Liver (tissue), 9 donors: ENCODE data around the gene TPSB2. TPM values are rescaled to one million over a fixed set of nuclear protein-coding genes. Genes with fewer than 3 reads are reported as not detected.

Source experiments
- DNase-seq: peaks from one replicate; pipeline ENCODE4 v3.0.0-alpha.2; 2017; ENCODE audit warnings: low spot score
- H3K27ac ChIP-seq, 2 donors: one replicate each; pipeline ENCODE4 v1.7.0; 2013; ENCODE audit warnings: inconsistent platforms in 2 of 2, low read length in 2 of 2, control low read depth in 1 of 2, low read depth in 1 of 2, mild to moderate bottlenecking in 1 of 2
- H3K27me3 ChIP-seq, 4 donors: one replicate each; pipeline versions ENCODE4 v1.6.1 to v1.7.0; 2013; ENCODE audit warnings: low read length in 3 of 4, inconsistent platforms in 1 of 4, mild to moderate bottlenecking in 1 of 4, moderate library complexity in 1 of 4; ENCODE audit not compliant: control insufficient read depth in 4 of 4, insufficient read depth in 4 of 4
- H3K36me3 ChIP-seq, 4 donors: one replicate each; pipeline versions ENCODE4 v1.6.1 to v1.7.0; 2013; ENCODE audit warnings: low read length in 3 of 4, mild to moderate bottlenecking in 3 of 4, low read depth in 1 of 4, moderate library complexity in 1 of 4; ENCODE audit not compliant: control insufficient read depth in 4 of 4, insufficient read depth in 3 of 4
- H3K4me1 ChIP-seq, 4 donors: one replicate each; pipeline versions ENCODE4 v1.6.1 to v1.7.0; 2013; ENCODE audit warnings: low read length in 3 of 4, mild to moderate bottlenecking in 3 of 4, moderate library complexity in 1 of 4; ENCODE audit not compliant: control insufficient read depth in 4 of 4, insufficient read depth in 4 of 4
- H3K4me3 ChIP-seq, 3 donors: one replicate each; pipeline versions ENCODE4 v1.6.1 to v1.7.0; 2013; ENCODE audit warnings: low read length in 3 of 3, control low read depth in 1 of 3, low read depth in 1 of 3, mild to moderate bottlenecking in 1 of 3
- H3K9ac ChIP-seq, 2 donors: one replicate each; pipeline ENCODE4 v1.7.0; 2013; ENCODE audit warnings: low read length in 2 of 2, mild to moderate bottlenecking in 2 of 2, moderate library complexity in 2 of 2, control low read depth in 1 of 2, low read depth in 1 of 2
- H3K9me3 ChIP-seq, 4 donors: one replicate each; pipeline versions ENCODE4 v1.6.1 to v1.7.0; 2013; ENCODE audit warnings: low read length in 3 of 4; ENCODE audit not compliant: control insufficient read depth in 4 of 4
- EGR1 ChIP-seq, 2 donors: IDR thresholded peaks; 2 replicates each; pipeline ENCODE4 v1.6.1; 2016 to 2018; ENCODE audit warnings: antibody characterized with exemption in 2 of 2, low read depth in 2 of 2
- FOXA1 ChIP-seq: IDR thresholded peaks from 2 replicates; pipeline ENCODE4 v1.6.1; 2016; ENCODE audit warnings: antibody characterized with exemption
- FOXA2 ChIP-seq: IDR thresholded peaks from 2 replicates; pipeline ENCODE4 v1.6.1; 2016; ENCODE audit warnings: antibody characterized with exemption
- GABPA ChIP-seq, 2 donors: IDR thresholded peaks in 1 of 2; conservative IDR thresholded peaks in 1 of 2; 2 replicates each; pipeline ENCODE4 v1.6.1; 2016; ENCODE audit warnings: antibody characterized with exemption in 2 of 2, mild to moderate bottlenecking in 1 of 2, moderate library complexity in 1 of 2
- HNF4A ChIP-seq, 2 donors: conservative IDR thresholded peaks; 2 replicates each; pipeline ENCODE4 v1.6.1; 2016; ENCODE audit warnings: antibody characterized with exemption in 2 of 2, mild to moderate bottlenecking in 2 of 2
- JUND ChIP-seq, 2 donors: IDR thresholded peaks; 2 replicates each; pipeline ENCODE4 v1.6.1; 2016; ENCODE audit warnings: antibody characterized with exemption in 2 of 2
- NR2F2 ChIP-seq: IDR thresholded peaks from 2 replicates; pipeline ENCODE4 v1.6.1; 2016; ENCODE audit warnings: antibody characterized with exemption
- RAD21 ChIP-seq, 2 donors: IDR thresholded peaks; 2 replicates each; pipeline ENCODE4 v1.6.1; 2016; ENCODE audit warnings: antibody characterized with exemption in 2 of 2, mild to moderate bottlenecking in 2 of 2
- RXRA ChIP-seq, 2 donors: IDR thresholded peaks; 2 replicates each; pipeline ENCODE4 v1.6.1; 2017 to 2018; ENCODE audit warnings: antibody characterized with exemption in 2 of 2, mild to moderate bottlenecking in 1 of 2
- TAF1 ChIP-seq: conservative IDR thresholded peaks from 2 replicates; pipeline ENCODE4 v1.6.1; 2016; ENCODE audit warnings: antibody characterized with exemption, mild to moderate bottlenecking
- YY1 ChIP-seq: IDR thresholded peaks from 2 replicates; pipeline ENCODE4 v1.6.1; 2016; ENCODE audit warnings: antibody characterized with exemption, mild to moderate bottlenecking
- WGBS: extraction: QIAGEN DNeasy Blood & Tissue Kit; methylation state at CpG from one replicate; pipeline ENCODE4 v1.1.7; 2013; 5-methylcytosine and 5-hydroxymethylcytosine counted together
- polyA plus RNA-seq, 2 donors: library from polyadenylated mRNA; stranded (reverse) in 1 of 2; unstranded in 1 of 2; fragments of 200-250 nt in 1 of 2; fragments of >200 nt in 1 of 2; fragmentation: Nextera tagmentation in 1 of 2; extraction: Ambion mirVana in 1 of 2; gene quantifications; one replicate each; pipeline versions ENCODE4 v1.2.1 to v1.2.3, GENCODE V29; 2013 to 2015
- total RNA-seq, 2 donors: library from RNA; depleted of rRNA; stranded (reverse); fragments of >200 nt; gene quantifications; one replicate each; pipeline ENCODE4 v1.2.3, GENCODE V29; 2014
- TF ChIP-seq, protein P1 (sequence below): IDR thresholded peaks from 2 replicates; pipeline ENCODE4 v1.6.1; 2016; ENCODE audit warnings: antibody characterized with exemption, mild to moderate bottlenecking
- TF ChIP-seq, protein P2 (sequence below): fragments of 150-350 bp; IDR thresholded peaks from 2 replicates; pipeline ENCODE4 v1.5.1; 2017; ENCODE audit warnings: improper control_type of control experiment, low read depth, low read length; ENCODE audit not compliant: missing input control
- TF ChIP-seq, protein P3 (sequence below): IDR thresholded peaks from 2 replicates; pipeline ENCODE4 v1.6.1; 2016; ENCODE audit warnings: antibody characterized with exemption
- TF ChIP-seq, protein P4 (sequence below): IDR thresholded peaks from 2 replicates; pipeline ENCODE4 v1.6.1; 2016; ENCODE audit warnings: antibody characterized with exemption
- TF ChIP-seq, protein P5 (sequence below): IDR thresholded peaks from 2 replicates; pipeline ENCODE4 v1.6.1; 2016; ENCODE audit warnings: antibody characterized with exemption
- donor health status: healthy.
- donor health status: healthy.
- donor health status: healthy.
- donor health status: healthy.
- donor health status: healthy.

The TPSB2 gene
- total and polyA plus RNA-seq, 4 donors, result 0.09 to 12.7 (median 0.45) TPM

DNA sequence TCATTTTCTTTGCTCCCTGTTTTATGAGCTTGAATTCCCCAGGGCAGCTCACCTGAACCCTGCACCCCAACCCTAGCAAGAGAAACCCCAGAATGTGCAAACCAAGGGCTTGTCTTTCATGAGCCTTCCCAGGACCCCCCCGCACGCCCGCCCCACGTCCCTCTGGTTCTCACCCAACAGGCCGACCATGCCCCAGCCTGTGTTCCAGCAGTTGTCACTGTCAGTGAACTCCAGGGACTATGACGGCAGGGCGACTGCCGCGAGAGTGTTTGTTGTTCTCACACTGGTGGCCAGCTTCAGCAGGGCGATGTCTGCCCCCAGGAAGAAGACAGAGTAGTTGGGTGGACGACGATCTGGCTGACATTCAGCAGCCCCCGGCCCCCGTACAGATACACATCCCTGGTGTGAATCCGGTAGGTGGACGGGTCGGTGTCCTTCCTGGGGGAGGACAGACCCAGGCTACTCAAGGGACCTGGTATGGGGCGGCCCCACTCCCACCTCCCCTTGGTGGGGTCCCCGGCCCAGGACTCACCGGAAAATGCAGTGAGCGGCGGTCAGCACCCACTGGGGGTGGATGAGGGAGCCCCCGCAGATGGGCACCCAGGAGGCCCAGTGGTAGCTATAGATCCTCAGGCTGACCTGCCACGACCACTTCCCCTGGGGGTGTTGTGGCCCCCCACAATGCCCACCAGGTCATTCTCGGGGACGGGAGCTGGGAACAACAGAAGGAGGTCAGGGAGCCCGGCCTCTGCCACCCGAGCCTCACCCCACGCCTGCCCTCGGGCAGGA, 46.0 kb upstream of the TPSB2 start:
- Histone ChIP-seq H3K9ac (no peak overlapping the region), H3K4me1 (no peaks in the 10 kb centered on the region), H3K27ac (no peak overlapping the region), H3K9me3 (no peaks in the 10 kb centered on the region), H3K4me3 (no peak overlapping the region), H3K27me3 (peaks cover 0 to 3% (median 0%) of the 10 kb centered on the region in 4 donors), H3K36me3 (no peaks in the 10 kb centered on the region)
- no peak for DNase-seq
- WGBS, result 59% methylated on average over 30 of the region's 30 CpGs
- TF ChIP-seq FOXA1 (no peak), FOXA2 (no peak), HNF4A (conservative IDR thresholded peaks at IDR 0.05) (no peak), EGR1 (IDR thresholded peaks at IDR 0.05; ENCODE audit: low read depth in 2 of 2) (no peak), RAD21 (IDR thresholded peaks at IDR 0.05) (no peak), RXRA (IDR thresholded peaks at IDR 0.05) (no peak), TAF1 (no peak)
- TF ChIP-seq, protein P1, sequence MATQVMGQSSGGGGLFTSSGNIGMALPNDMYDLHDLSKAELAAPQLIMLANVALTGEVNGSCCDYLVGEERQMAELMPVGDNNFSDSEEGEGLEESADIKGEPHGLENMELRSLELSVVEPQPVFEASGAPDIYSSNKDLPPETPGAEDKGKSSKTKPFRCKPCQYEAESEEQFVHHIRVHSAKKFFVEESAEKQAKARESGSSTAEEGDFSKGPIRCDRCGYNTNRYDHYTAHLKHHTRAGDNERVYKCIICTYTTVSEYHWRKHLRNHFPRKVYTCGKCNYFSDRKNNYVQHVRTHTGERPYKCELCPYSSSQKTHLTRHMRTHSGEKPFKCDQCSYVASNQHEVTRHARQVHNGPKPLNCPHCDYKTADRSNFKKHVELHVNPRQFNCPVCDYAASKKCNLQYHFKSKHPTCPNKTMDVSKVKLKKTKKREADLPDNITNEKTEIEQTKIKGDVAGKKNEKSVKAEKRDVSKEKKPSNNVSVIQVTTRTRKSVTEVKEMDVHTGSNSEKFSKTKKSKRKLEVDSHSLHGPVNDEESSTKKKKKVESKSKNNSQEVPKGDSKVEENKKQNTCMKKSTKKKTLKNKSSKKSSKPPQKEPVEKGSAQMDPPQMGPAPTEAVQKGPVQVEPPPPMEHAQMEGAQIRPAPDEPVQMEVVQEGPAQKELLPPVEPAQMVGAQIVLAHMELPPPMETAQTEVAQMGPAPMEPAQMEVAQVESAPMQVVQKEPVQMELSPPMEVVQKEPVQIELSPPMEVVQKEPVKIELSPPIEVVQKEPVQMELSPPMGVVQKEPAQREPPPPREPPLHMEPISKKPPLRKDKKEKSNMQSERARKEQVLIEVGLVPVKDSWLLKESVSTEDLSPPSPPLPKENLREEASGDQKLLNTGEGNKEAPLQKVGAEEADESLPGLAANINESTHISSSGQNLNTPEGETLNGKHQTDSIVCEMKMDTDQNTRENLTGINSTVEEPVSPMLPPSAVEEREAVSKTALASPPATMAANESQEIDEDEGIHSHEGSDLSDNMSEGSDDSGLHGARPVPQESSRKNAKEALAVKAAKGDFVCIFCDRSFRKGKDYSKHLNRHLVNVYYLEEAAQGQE, result no peak
- TF ChIP-seq, protein P2, sequence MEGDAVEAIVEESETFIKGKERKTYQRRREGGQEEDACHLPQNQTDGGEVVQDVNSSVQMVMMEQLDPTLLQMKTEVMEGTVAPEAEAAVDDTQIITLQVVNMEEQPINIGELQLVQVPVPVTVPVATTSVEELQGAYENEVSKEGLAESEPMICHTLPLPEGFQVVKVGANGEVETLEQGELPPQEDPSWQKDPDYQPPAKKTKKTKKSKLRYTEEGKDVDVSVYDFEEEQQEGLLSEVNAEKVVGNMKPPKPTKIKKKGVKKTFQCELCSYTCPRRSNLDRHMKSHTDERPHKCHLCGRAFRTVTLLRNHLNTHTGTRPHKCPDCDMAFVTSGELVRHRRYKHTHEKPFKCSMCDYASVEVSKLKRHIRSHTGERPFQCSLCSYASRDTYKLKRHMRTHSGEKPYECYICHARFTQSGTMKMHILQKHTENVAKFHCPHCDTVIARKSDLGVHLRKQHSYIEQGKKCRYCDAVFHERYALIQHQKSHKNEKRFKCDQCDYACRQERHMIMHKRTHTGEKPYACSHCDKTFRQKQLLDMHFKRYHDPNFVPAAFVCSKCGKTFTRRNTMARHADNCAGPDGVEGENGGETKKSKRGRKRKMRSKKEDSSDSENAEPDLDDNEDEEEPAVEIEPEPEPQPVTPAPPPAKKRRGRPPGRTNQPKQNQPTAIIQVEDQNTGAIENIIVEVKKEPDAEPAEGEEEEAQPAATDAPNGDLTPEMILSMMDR, result no peak

DNA sequence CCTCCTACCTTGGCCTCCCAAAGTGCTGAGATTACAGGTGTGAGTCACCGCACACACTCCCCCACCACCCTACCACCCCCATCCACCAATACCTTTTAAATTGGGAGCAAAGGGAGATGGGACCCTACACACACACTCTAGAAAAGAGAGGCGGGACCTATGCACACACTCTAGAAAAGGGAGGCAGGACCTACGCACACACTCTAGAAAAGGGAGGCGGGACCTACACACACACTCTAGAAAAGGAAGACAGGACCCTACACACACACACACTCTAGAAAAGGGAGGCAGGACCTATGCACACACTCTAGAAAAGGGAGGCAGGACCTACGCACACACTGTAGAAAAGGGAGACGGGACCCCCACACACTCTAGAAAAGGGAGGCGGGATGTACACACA, 44.8 kb upstream of the TPSB2 start:
- WGBS, result 92% methylated on average over 7 of the region's 7 CpGs
- DNase-seq, result no peak
- no peaks in the 10 kb centered on the region for H3K4me1 ChIP-seq
- no peak overlapping the region for H3K9ac ChIP-seq
- H3K27me3 ChIP-seq, result peaks cover 0 to 3% (median 0%) of the 10 kb centered on the region in 4 donors
- no peaks in the 10 kb centered on the region for H3K36me3 ChIP-seq
- no peak overlapping the region for H3K4me3 ChIP-seq
- H3K9me3 ChIP-seq, result no peaks in the 10 kb centered on the region
- H3K27ac ChIP-seq, result no peak overlapping the region
- no peak for TF ChIP-seq RXRA (IDR thresholded peaks at IDR 0.05)
- TF ChIP-seq, protein P2, result no peak
- no peak for TF ChIP-seq RAD21 (IDR thresholded peaks at IDR 0.05)
- TF ChIP-seq HNF4A (conservative IDR thresholded peaks at IDR 0.05), result no peak
- no peak for TF ChIP-seq JUND (IDR thresholded peaks at IDR 0.05)
- no peak for TF ChIP-seq NR2F2
- TF ChIP-seq YY1, result no peak
- TF ChIP-seq, protein P3, sequence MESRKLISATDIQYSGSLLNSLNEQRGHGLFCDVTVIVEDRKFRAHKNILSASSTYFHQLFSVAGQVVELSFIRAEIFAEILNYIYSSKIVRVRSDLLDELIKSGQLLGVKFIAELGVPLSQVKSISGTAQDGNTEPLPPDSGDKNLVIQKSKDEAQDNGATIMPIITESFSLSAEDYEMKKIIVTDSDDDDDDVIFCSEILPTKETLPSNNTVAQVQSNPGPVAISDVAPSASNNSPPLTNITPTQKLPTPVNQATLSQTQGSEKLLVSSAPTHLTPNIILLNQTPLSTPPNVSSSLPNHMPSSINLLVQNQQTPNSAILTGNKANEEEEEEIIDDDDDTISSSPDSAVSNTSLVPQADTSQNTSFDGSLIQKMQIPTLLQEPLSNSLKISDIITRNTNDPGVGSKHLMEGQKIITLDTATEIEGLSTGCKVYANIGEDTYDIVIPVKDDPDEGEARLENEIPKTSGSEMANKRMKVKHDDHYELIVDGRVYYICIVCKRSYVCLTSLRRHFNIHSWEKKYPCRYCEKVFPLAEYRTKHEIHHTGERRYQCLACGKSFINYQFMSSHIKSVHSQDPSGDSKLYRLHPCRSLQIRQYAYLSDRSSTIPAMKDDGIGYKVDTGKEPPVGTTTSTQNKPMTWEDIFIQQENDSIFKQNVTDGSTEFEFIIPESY, result no peak
- no peak for TF ChIP-seq FOXA2
- TF ChIP-seq, protein P4, sequence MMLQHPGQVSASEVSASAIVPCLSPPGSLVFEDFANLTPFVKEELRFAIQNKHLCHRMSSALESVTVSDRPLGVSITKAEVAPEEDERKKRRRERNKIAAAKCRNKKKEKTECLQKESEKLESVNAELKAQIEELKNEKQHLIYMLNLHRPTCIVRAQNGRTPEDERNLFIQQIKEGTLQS, result no peak
- TF ChIP-seq TAF1, result no peak
- TF ChIP-seq, protein P1, result no peak
- TF ChIP-seq, protein P5, sequence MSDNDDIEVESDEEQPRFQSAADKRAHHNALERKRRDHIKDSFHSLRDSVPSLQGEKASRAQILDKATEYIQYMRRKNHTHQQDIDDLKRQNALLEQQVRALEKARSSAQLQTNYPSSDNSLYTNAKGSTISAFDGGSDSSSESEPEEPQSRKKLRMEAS, result no peak
- TF ChIP-seq GABPA (IDR thresholded peaks at IDR 0.05 in 1 of 2, conservative IDR thresholded peaks at IDR 0.05 in 1 of 2), result no peak
- TF ChIP-seq FOXA1, result no peak
